ENCODE results near the gene TRPM3.

TRPM3 gene

DNA sequence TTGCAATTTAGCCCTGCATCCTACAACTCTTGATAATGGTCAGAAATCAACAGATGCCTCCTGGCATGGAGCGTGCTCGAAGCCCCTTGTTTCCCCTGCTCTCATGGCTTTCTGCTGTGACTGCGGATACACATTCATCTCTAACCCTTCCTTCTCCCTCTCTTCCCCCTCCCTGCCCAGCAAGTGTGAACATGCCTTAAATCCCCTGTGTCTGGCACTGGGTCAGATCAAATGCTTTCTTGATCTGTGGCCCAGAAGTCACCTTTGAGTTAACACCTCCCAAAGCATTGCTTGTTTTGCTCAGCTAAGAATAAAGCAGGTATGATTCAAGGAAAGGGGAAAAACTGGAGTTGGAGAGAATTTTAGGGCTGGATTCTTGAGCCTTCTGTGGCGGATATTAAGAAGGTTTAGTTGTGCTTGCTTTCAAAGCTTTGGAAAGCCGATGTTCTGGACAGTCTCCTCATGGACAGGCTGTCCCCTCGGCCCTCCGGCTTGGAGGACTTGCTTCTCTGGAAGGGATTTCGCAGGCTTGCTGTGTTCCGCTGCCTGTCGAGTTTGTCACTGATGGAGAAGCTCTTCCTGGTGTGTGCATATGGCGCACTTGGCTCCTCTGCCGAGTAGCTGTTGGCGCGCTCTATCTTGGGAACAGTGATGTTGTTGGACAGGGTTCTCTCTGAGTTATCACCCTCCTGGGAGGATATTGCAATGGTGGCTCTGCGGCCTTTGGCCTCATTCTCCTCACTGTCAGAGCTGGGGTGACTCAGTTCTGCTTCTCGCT is 585.7 kb downstream of the TRPM3 start:
- Histone ChIP-seq H3K9me3 (ENCODE audit: control insufficient read depth in 1 of 2, low read length in 2 of 2) (no peaks in the 10 kb centered on the region), H3K9ac (ENCODE audit: low read depth in 1 of 2, low read length in 2 of 2) (no peak overlapping the region), H3K4me3 (ENCODE audit: low read depth in 1 of 2, low read length in 2 of 2) (no peak overlapping the region), H3K27me3 (ENCODE audit: control insufficient read depth in 1 of 2, insufficient read depth in 2 of 2, low read length in 2 of 2) (no peaks in the 10 kb centered on the region), H3K4me1 (ENCODE audit: control insufficient read depth in 1 of 2, insufficient read depth in 2 of 2, low read length in 2 of 2) (peaks cover 0 to under 1% of the 10 kb centered on the region in 2 donors), H3K27ac (ENCODE audit: low read depth, low read length) (no peak overlapping the region), H3K36me3 (ENCODE audit: control insufficient read depth in 1 of 2, insufficient read depth in 2 of 2, low read length in 2 of 2) (no peaks in the 10 kb centered on the region)

DNA sequence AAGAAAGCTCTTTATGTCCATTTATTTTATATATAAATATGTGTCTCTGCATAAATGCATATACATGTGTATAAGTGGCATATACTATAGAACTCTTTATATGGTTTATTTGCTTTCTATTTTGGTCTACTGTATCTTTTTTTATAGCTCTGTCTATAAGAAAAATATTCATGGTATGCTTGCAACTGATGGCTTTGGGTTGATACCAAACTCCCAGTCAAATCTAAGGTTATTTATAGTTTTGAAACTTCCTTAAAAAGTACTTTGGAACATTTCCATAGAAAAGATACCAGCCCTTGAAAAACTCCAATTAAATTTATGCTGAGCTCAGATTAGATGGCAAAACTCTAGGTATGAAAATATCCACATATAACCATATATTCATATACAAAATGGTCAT is 587.0 kb downstream of the TRPM3 start:
- Histone ChIP-seq H3K4me3 (ENCODE audit: low read depth in 1 of 2, low read length in 2 of 2) (no peak overlapping the region), H3K4me1 (ENCODE audit: control insufficient read depth in 1 of 2, insufficient read depth in 2 of 2, low read length in 2 of 2) (no peaks in the 10 kb centered on the region)

DNA sequence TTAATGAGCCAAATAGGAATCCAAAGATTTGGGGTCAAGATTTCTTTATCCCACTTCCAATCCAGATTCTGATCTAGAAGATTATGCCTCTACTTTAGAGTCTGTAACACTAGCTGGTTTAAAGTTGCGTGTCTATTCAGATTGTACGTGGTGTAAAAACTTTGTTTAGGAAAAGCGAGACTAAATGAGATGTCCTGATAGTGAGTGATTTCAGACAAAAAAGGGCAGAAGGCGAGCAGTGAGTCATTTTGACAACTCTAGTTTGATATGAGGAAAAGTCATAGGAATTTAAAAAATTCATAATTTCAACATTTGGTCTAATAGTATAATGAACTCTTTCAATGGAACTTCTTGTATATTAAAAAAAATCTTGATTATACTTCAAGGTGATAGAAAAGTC is 587.4 kb downstream of the TRPM3 start:
- no peaks in the 10 kb centered on the region for H3K36me3 ChIP-seq (ENCODE audit: control insufficient read depth in 1 of 2, insufficient read depth in 2 of 2, low read length in 2 of 2)
- no peaks in the 10 kb centered on the region for H3K9me3 ChIP-seq (ENCODE audit: control insufficient read depth in 1 of 2, low read length in 2 of 2)
- no peak overlapping the region for H3K9ac ChIP-seq (ENCODE audit: low read depth in 1 of 2, low read length in 2 of 2)
- no peaks in the 10 kb centered on the region for H3K27me3 ChIP-seq (ENCODE audit: control insufficient read depth in 1 of 2, insufficient read depth in 2 of 2, low read length in 2 of 2)
- no peaks in the 10 kb centered on the region for H3K4me1 ChIP-seq (ENCODE audit: control insufficient read depth in 1 of 2, insufficient read depth in 2 of 2, low read length in 2 of 2)
- H3K27ac ChIP-seq (ENCODE audit: low read depth, low read length) = no peak overlapping the region
- no peak overlapping the region for H3K4me3 ChIP-seq (ENCODE audit: low read depth in 1 of 2, low read length in 2 of 2)

More for the DNA sequence above, 587.0 kb downstream of the TRPM3 start:
- H3K27me3 ChIP-seq (ENCODE audit: control insufficient read depth in 1 of 2, insufficient read depth in 2 of 2, low read length in 2 of 2) = no peaks in the 10 kb centered on the region
- H3K36me3 ChIP-seq (ENCODE audit: control insufficient read depth in 1 of 2, insufficient read depth in 2 of 2, low read length in 2 of 2) = no peaks in the 10 kb centered on the region
- H3K27ac ChIP-seq (ENCODE audit: low read depth, low read length) = no peak overlapping the region
- H3K9ac ChIP-seq (ENCODE audit: low read depth in 1 of 2, low read length in 2 of 2) = no peak overlapping the region
- no peaks in the 10 kb centered on the region for H3K9me3 ChIP-seq (ENCODE audit: control insufficient read depth in 1 of 2, low read length in 2 of 2)

DNA sequence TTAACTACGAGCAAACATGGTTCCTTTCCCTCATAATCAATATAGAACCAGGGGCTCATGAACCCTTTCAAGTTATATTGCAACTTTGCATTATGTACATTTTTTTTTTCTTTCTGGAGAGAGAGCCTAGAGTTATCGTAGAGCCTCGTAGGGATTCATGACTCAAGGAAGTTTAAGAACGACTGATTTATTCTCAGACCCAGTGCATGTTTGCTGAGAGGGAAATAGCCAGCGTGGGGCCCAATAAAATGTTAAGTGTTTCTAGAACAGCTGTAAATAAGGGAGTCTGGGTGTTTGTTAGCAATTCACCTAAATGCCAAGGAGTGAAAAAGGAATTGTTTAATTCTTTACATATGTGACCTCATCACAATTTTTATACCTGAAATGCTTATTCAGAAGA is 587.9 kb downstream of the TRPM3 start:
- no peaks in the 10 kb centered on the region for H3K9me3 ChIP-seq (ENCODE audit: control insufficient read depth in 1 of 2, low read length in 2 of 2)
- H3K27ac ChIP-seq (ENCODE audit: low read depth, low read length) = no peak overlapping the region
- H3K36me3 ChIP-seq (ENCODE audit: control insufficient read depth in 1 of 2, insufficient read depth in 2 of 2, low read length in 2 of 2) = no peaks in the 10 kb centered on the region
- H3K4me3 ChIP-seq (ENCODE audit: low read depth in 1 of 2, low read length in 2 of 2) = no peak overlapping the region
- H3K9ac ChIP-seq (ENCODE audit: low read depth in 1 of 2, low read length in 2 of 2) = no peak overlapping the region
- no peaks in the 10 kb centered on the region for H3K4me1 ChIP-seq (ENCODE audit: control insufficient read depth in 1 of 2, insufficient read depth in 2 of 2, low read length in 2 of 2)
- H3K27me3 ChIP-seq (ENCODE audit: control insufficient read depth in 1 of 2, insufficient read depth in 2 of 2, low read length in 2 of 2) = no peaks in the 10 kb centered on the region

DNA sequence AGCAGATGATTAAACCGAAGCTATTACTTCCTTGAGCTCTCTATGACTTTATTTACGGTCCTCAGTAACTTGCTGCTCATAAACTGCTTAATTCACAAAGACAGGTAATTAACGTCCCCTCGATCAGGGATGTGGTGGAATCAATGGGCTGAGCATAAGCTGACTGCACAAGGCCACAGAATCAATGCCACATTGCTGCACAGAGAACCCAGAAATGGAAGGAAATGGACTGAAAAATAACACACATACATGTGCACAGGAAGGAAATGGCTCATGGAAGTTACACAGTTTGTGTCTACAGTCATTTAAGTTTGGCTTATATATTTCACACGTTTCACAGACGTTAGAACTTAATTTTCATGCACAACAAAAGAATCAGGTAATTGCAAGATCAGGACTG is 588.7 kb downstream of the TRPM3 start:
- no peak overlapping the region for H3K9ac ChIP-seq (ENCODE audit: low read depth in 1 of 2, low read length in 2 of 2)
- no peaks in the 10 kb centered on the region for H3K36me3 ChIP-seq (ENCODE audit: control insufficient read depth in 1 of 2, insufficient read depth in 2 of 2, low read length in 2 of 2)
- H3K9me3 ChIP-seq (ENCODE audit: control insufficient read depth in 1 of 2, low read length in 2 of 2) = no peaks in the 10 kb centered on the region
- H3K27ac ChIP-seq (ENCODE audit: low read depth, low read length) = no peak overlapping the region
- H3K4me3 ChIP-seq (ENCODE audit: low read depth in 1 of 2, low read length in 2 of 2) = no peak overlapping the region
- no peaks in the 10 kb centered on the region for H3K27me3 ChIP-seq (ENCODE audit: control insufficient read depth in 1 of 2, insufficient read depth in 2 of 2, low read length in 2 of 2)
- H3K4me1 ChIP-seq (ENCODE audit: control insufficient read depth in 1 of 2, insufficient read depth in 2 of 2, low read length in 2 of 2) = no peaks in the 10 kb centered on the region

DNA sequence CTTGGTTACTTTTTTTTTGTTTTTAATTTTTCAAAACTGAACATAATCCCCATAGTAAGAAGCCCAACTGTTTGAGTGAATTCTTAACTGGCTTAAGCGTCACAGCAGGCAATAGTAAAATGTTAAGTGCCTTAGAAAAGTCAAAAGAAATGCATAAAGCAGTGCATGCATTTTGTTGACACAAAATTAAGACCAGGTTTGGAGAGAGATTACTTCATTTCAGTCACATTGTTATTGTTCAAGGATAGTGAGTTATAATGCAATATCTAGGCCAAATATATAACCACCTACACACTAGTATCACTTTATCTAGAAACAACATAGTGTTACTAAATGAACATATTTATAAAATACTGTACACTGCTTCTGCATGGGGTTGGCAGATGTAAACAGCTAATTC is 590.1 kb downstream of the TRPM3 start:
- Histone ChIP-seq H3K27me3 (ENCODE audit: control insufficient read depth in 1 of 2, insufficient read depth in 2 of 2, low read length in 2 of 2) (no peaks in the 10 kb centered on the region), H3K9me3 (ENCODE audit: control insufficient read depth in 1 of 2, low read length in 2 of 2) (no peaks in the 10 kb centered on the region), H3K9ac (ENCODE audit: low read depth in 1 of 2, low read length in 2 of 2) (no peak overlapping the region), H3K4me3 (ENCODE audit: low read depth in 1 of 2, low read length in 2 of 2) (no peak overlapping the region), H3K4me1 (ENCODE audit: control insufficient read depth in 1 of 2, insufficient read depth in 2 of 2, low read length in 2 of 2) (no peaks in the 10 kb centered on the region), H3K36me3 (ENCODE audit: control insufficient read depth in 1 of 2, insufficient read depth in 2 of 2, low read length in 2 of 2) (no peaks in the 10 kb centered on the region), H3K27ac (ENCODE audit: low read depth, low read length) (no peak overlapping the region)

DNA sequence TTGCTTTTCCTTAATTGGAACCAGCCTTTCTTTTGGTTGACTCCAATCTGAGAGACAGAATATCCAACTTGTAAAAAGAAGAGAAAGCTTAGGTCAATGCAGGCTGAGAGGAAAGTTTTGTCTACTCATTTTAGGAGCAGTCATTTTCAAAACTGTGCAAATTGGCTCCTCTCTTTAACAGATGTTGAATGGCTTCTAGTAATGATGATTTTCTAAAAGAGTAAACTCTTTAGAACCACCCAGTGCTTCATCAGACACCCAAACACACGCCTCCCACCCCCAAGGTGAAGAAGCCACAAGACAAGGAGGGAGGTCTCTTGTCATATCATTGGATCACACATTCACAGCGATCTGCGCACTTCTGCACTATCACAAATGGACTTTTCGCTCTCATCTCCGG is 590.7 kb downstream of the TRPM3 start:
- no peak overlapping the region for H3K27ac ChIP-seq (ENCODE audit: low read depth, low read length)
- H3K27me3 ChIP-seq (ENCODE audit: control insufficient read depth in 1 of 2, insufficient read depth in 2 of 2, low read length in 2 of 2) = no peaks in the 10 kb centered on the region
- H3K4me1 ChIP-seq (ENCODE audit: control insufficient read depth in 1 of 2, insufficient read depth in 2 of 2, low read length in 2 of 2) = no peaks in the 10 kb centered on the region
- H3K4me3 ChIP-seq (ENCODE audit: low read depth in 1 of 2, low read length in 2 of 2) = no peak overlapping the region
- H3K36me3 ChIP-seq (ENCODE audit: control insufficient read depth in 1 of 2, insufficient read depth in 2 of 2, low read length in 2 of 2) = no peaks in the 10 kb centered on the region
- H3K9me3 ChIP-seq (ENCODE audit: control insufficient read depth in 1 of 2, low read length in 2 of 2) = no peaks in the 10 kb centered on the region
- no peak overlapping the region for H3K9ac ChIP-seq (ENCODE audit: low read depth in 1 of 2, low read length in 2 of 2)

DNA sequence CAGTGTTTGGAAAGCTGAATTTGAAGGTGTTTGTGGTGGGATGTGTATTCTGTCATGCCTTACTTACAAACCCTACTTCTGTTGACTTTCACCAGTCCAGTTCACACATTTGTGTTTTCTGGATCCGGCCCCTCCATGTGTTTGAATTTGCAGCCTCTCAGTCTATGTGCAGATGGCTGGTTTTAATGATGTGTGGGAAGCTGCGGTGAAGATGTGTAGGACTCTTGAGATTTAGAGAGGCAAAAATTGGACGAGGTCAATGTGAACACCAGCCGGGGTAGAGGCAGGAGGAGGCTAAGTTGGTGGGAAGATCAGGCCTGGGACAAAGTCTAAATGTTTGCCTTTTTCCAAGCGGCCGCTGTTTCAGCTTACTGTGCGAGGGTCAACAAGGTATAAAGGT is 591.6 kb downstream of the TRPM3 start:
- no peak overlapping the region for H3K27ac ChIP-seq (ENCODE audit: low read depth, low read length)
- H3K9me3 ChIP-seq (ENCODE audit: control insufficient read depth in 1 of 2, low read length in 2 of 2) = peaks cover 0 to 2% of the 10 kb centered on the region in 2 donors
- no peaks in the 10 kb centered on the region for H3K4me1 ChIP-seq (ENCODE audit: control insufficient read depth in 1 of 2, insufficient read depth in 2 of 2, low read length in 2 of 2)
- H3K4me3 ChIP-seq (ENCODE audit: low read depth in 1 of 2, low read length in 2 of 2) = no peak overlapping the region
- H3K9ac ChIP-seq (ENCODE audit: low read depth in 1 of 2, low read length in 2 of 2) = no peak overlapping the region
- no peaks in the 10 kb centered on the region for H3K27me3 ChIP-seq (ENCODE audit: control insufficient read depth in 1 of 2, insufficient read depth in 2 of 2, low read length in 2 of 2)
- no peaks in the 10 kb centered on the region for H3K36me3 ChIP-seq (ENCODE audit: control insufficient read depth in 1 of 2, insufficient read depth in 2 of 2, low read length in 2 of 2)

DNA sequence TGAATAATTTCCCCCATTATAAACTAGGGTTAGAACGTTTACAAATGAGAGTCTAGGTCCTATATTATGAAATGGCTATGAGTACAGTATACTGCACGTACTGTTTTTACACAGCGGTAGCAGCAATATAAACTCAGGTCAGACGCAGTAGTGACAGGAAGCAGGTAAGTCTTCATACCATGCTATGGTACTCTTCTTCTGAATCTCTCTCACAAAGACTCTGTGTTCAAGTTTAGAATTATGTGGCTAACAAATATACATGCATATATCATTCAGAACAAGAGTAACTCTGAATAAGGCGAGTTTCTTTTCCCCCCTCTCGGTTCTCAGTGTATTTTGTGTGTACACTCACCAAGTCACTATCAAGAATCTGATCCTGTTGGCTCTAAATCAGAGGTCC is 592.0 kb downstream of the TRPM3 start:
- H3K4me1 ChIP-seq (ENCODE audit: control insufficient read depth in 1 of 2, insufficient read depth in 2 of 2, low read length in 2 of 2) = no peaks in the 10 kb centered on the region
- peaks cover 0 to 4% of the 10 kb centered on the region in 2 donors for H3K9me3 ChIP-seq (ENCODE audit: control insufficient read depth in 1 of 2, low read length in 2 of 2)
- no peak overlapping the region for H3K9ac ChIP-seq (ENCODE audit: low read depth in 1 of 2, low read length in 2 of 2)
- H3K27me3 ChIP-seq (ENCODE audit: control insufficient read depth in 1 of 2, insufficient read depth in 2 of 2, low read length in 2 of 2) = no peaks in the 10 kb centered on the region
- no peaks in the 10 kb centered on the region for H3K36me3 ChIP-seq (ENCODE audit: control insufficient read depth in 1 of 2, insufficient read depth in 2 of 2, low read length in 2 of 2)
- no peak overlapping the region for H3K4me3 ChIP-seq (ENCODE audit: low read depth in 1 of 2, low read length in 2 of 2)
- H3K27ac ChIP-seq (ENCODE audit: low read depth, low read length) = no peak overlapping the region

DNA sequence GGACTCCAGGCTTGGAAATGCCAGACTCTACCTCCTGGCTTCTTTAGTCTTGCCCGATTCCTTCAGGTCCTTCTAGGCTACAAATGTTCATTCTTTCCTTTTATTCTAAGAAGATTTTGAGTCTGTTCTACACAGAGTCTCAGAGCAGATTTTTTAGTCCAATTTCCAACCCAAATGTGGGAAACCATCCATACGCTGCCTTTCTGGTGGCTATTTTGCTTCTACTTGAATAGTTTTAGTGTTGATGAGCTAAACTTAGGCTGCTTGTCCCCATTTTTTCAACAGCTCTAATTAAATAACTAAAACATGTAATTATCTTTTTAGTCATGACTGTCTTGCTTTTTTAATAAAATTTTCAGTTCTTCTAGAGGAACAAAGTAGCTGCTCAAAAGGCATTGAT is 594.5 kb downstream of the TRPM3 start:
- no peak overlapping the region for H3K9ac ChIP-seq (ENCODE audit: low read depth in 1 of 2, low read length in 2 of 2)
- peaks cover 0 to 4% of the 10 kb centered on the region in 2 donors for H3K9me3 ChIP-seq (ENCODE audit: control insufficient read depth in 1 of 2, low read length in 2 of 2)
- no peak overlapping the region for H3K4me3 ChIP-seq (ENCODE audit: low read depth in 1 of 2, low read length in 2 of 2)
- H3K4me1 ChIP-seq (ENCODE audit: control insufficient read depth in 1 of 2, insufficient read depth in 2 of 2, low read length in 2 of 2) = no peaks in the 10 kb centered on the region
- H3K36me3 ChIP-seq (ENCODE audit: control insufficient read depth in 1 of 2, insufficient read depth in 2 of 2, low read length in 2 of 2) = no peaks in the 10 kb centered on the region
- H3K27me3 ChIP-seq (ENCODE audit: control insufficient read depth in 1 of 2, insufficient read depth in 2 of 2, low read length in 2 of 2) = no peaks in the 10 kb centered on the region
- no peak overlapping the region for H3K27ac ChIP-seq (ENCODE audit: low read depth, low read length)

Measured in duodenal mucosa (tissue), 2 donors.